Endothelial cell of umbilical vein (primary cell): Measurements from ENCODE around the gene USP25.

Source experiments
- CTCF ChIP-seq, 2 donors: IDR thresholded peaks; 1 replicate in 1 of 2; 2 replicates in 1 of 2; pipeline ENCODE4 v1.5.1; 2011; ENCODE audit warnings: low read length in 2 of 2, mild to moderate bottlenecking in 2 of 2, moderate library complexity in 2 of 2, control low read depth in 1 of 2, inconsistent platforms in 1 of 2, low read depth in 1 of 2; ENCODE audit not compliant: insufficient read depth in 1 of 2; ENCODE audit errors: extremely low read depth in 1 of 2
- MAX ChIP-seq: IDR thresholded peaks from 2 replicates; pipeline ENCODE4 v1.6.1; 2011; ENCODE audit not compliant: insufficient read depth, insufficient read length
- POLR2A ChIP-seq: IDR thresholded peaks from 2 replicates; pipeline ENCODE4 v1.6.1; 2012; ENCODE audit warnings: low read depth, mild to moderate bottlenecking, control low read depth, low read length
- POLR2AphosphoS5 ChIP-seq: IDR thresholded peaks from 2 replicates; pipeline ENCODE4 v1.6.1; 2012; ENCODE audit warnings: low read depth, mild to moderate bottlenecking, control low read depth, low read length, moderate library complexity; ENCODE audit not compliant: insufficient read depth

GRCh38 chr21:15820852-15821379 lies 91.1 kb downstream of the USP25 start:
- TF ChIP-seq POLR2A (no peak), CTCF (IDR thresholded peaks at IDR 0.05; ENCODE audit: extremely low read depth in 1 of 2, insufficient read depth in 1 of 2, low read depth in 1 of 2, low read length in 2 of 2) (no peak), POLR2AphosphoS5 (no peak), MAX (no peak)
